Measurements from ENCODE around the gene C1S. TPM values are rescaled to one million over a fixed set of nuclear protein-coding genes. Genes with fewer than 3 reads are reported as not detected.
A peak's percentile ranks its signal among the peaks of the same experiment; 100 is the strongest.

Gene C1S
- total and polyA plus RNA-seq, 9 of the 15 experiments (the other 6 are each of a cell fraction or from before 2014, with no cell fraction given): 0.08 to 0.84 (median 0.27) TPM

DNA sequence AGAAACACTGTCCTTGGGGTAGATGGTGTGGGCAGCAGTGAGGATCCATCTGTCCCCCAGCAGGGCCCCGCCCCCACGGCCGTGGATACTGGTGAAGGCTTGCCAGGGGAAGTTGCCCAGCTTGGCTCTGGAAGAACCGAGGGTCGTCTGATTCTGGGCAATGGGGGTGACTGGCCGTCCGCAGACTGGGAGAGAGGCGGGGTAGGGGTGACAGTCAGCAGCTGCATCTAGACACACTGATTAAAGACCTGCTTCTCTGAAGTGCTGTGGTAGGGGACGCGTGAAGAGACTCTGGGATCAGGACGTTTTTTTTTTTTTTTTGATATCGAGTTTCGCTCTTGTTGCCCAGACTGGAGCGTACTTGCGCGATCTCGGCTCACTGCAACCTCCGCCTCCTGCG lies 36.5 kb downstream of the C1S start:
- FAIRE-seq: no peak
- BruUV-seq (replicated peaks): no TSS peak
- Histone ChIP-seq H3K27ac (ENCODE audit: extremely low read depth, low read depth, low read length) (no peak overlapping the region), H4K20me1 (replicated peaks; ENCODE audit: control insufficient read depth, insufficient read depth, low read length) (no peaks in the 10 kb centered on the region), H3K4me2 (ENCODE audit: insufficient read depth, low read length) (no peak overlapping the region), H3K9me3 (replicated peaks; ENCODE audit: control insufficient read depth, insufficient read depth, low read depth, low read length) (no peaks in the 10 kb centered on the region), H2AFZ (ENCODE audit: low read depth, low read length) (no peak overlapping the region), H3K27me3 (ENCODE audit: control insufficient read depth in 2 of 2, insufficient read depth in 2 of 2, low read length in 2 of 2) (no peaks in the 10 kb centered on the region), H3K4me3 (no peak overlapping the region), H3K9ac (ENCODE audit: insufficient read depth in 1 of 2, low read depth in 2 of 2, low read length in 2 of 2) (no peak overlapping the region), H3K9me1 (ENCODE audit: control insufficient read depth, insufficient read depth, low read length) (no peaks in the 10 kb centered on the region), H3K79me2 (ENCODE audit: control insufficient read depth, insufficient read depth, low read length) (no peaks in the 10 kb centered on the region), H3K36me3 (ENCODE audit: control insufficient read depth, insufficient read depth, low read length) (peaks cover 13% of the 10 kb centered on the region; the same call in 1 of the 3 replicates), H3K4me1 (replicated peaks in 1 of 2; ENCODE audit: control insufficient read depth in 2 of 2, insufficient read depth in 2 of 2, low read length in 2 of 2) (peaks cover 4 to 15% of the 10 kb centered on the region in 2 experiments; a peak in 3 of 5 replicates)
- WGBS (ENCODE audit: insufficient coverage, low coverage, missing lambda C conversion rate): 98% methylated on average over 7 of the region's 19 CpGs
- TF ChIP-seq POLR2G (IDR thresholded peaks at IDR 0.05; ENCODE audit: low read depth, low read length): 0 out of 2 replicates have a peak, but pooled peaks have one; percentile 5
- TF ChIP-seq ZNF277 (CRISPR knock-in tag; IDR thresholded peaks at IDR 0.05; ENCODE audit: borderline replicate concordance): no peak
- TF ChIP-seq KLF13 (tag; IDR thresholded peaks at IDR 0.05; ENCODE audit: borderline replicate concordance, low read depth): no peak
- TF ChIP-seq KHSRP (IDR thresholded peaks at IDR 0.05): no peak
- TF ChIP-seq ZNF589 (CRISPR knock-in tag; IDR thresholded peaks at IDR 0.05; ENCODE audit: low read depth): no peak
- TF ChIP-seq, protein P1, sequence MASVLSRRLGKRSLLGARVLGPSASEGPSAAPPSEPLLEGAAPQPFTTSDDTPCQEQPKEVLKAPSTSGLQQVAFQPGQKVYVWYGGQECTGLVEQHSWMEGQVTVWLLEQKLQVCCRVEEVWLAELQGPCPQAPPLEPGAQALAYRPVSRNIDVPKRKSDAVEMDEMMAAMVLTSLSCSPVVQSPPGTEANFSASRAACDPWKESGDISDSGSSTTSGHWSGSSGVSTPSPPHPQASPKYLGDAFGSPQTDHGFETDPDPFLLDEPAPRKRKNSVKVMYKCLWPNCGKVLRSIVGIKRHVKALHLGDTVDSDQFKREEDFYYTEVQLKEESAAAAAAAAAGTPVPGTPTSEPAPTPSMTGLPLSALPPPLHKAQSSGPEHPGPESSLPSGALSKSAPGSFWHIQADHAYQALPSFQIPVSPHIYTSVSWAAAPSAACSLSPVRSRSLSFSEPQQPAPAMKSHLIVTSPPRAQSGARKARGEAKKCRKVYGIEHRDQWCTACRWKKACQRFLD (CRISPR knock-in tag; IDR thresholded peaks at IDR 0.05): no peak
- in situ Hi-C loops (cut with MboI) (no loop called here), intact Hi-C loops (cut with micrococcal nuclease) (no loop called here)
- ChIA-PET CTCF (ENCODE audit: low intra/inter-chr PET ratio) (no interaction called here), POLR2A (interaction anchor here (0.7 kb wide), 1 partner anchor 334 kb away, joined by 4 read pairs; no protein-coding TSS in a partner anchor)
- ATAC-seq: no peak
- DNase-seq (ENCODE audit: extremely low read depth in 1 of 4, low spot score in 3 of 4): no peak

Data from K562 (cell line).